Activated T-helper 1 cell treated with anti-CD3 and anti-CD28 coated beads, Interleukin-12 subunit alpha, Interleukin-12 subunit beta, Interleukin-2, Interleukin-4 antibody, amounts not matched to agents 30 ng/mL and 10 ng/mL and 1 ng/mL, durations not matched to agents 14 hours and 24 hours and 36 hours (primary cell): ENCODE data around the gene ADAMTS19. TPM values are rescaled to one million over a fixed set of nuclear protein-coding genes. Genes with fewer than 3 reads are reported as not detected.
A peak's percentile ranks its signal among the peaks of the same experiment; 100 is the strongest.
"Not testable (repeated sequence)": the region's sequence is repeated elsewhere in the genome, so short reads cannot be mapped to it uniquely, and the experiment has no call there.

Source experiments
- DNase-seq: peaks from one replicate; pipeline ENCODE4 v3.0.0; 2021; ENCODE audit warnings: low spot score
- H3K27ac Mint-ChIP-seq: one replicate; pipeline ENCODE4 v1.8.0; 2021; ENCODE audit warnings: mild to moderate bottlenecking, mixed read lengths
- H3K27me3 Mint-ChIP-seq: one replicate; pipeline ENCODE4 v1.8.0; 2022; ENCODE audit warnings: mild to moderate bottlenecking, moderate library complexity, mixed read lengths; ENCODE audit not compliant: insufficient read depth
- H3K36me3 Mint-ChIP-seq: one replicate; pipeline ENCODE4 v1.8.0; 2021; ENCODE audit warnings: low read depth, mixed read lengths
- H3K4me1 Mint-ChIP-seq: one replicate; pipeline ENCODE4 v1.8.0; 2021; ENCODE audit warnings: low read depth, mixed read lengths
- H3K4me3 Mint-ChIP-seq: one replicate; pipeline ENCODE4 v1.8.0; 2021; ENCODE audit warnings: mild to moderate bottlenecking, moderate library complexity, mixed read lengths
- H3K9me3 Mint-ChIP-seq: one replicate; pipeline ENCODE4 v1.8.0; 2021; ENCODE audit warnings: mixed read lengths
- intact Hi-C: fragments of 100-400 bp; cut with micrococcal nuclease; formaldehyde crosslinking; loops from one replicate; pipeline ENCODE4 v1.15.1; 2024
- total RNA-seq: library from RNA; stranded (reverse); gene quantifications from 2 replicates; pipeline ENCODE4 v1.2.3, GENCODE V29; 2022

The ADAMTS19 gene, protein sequence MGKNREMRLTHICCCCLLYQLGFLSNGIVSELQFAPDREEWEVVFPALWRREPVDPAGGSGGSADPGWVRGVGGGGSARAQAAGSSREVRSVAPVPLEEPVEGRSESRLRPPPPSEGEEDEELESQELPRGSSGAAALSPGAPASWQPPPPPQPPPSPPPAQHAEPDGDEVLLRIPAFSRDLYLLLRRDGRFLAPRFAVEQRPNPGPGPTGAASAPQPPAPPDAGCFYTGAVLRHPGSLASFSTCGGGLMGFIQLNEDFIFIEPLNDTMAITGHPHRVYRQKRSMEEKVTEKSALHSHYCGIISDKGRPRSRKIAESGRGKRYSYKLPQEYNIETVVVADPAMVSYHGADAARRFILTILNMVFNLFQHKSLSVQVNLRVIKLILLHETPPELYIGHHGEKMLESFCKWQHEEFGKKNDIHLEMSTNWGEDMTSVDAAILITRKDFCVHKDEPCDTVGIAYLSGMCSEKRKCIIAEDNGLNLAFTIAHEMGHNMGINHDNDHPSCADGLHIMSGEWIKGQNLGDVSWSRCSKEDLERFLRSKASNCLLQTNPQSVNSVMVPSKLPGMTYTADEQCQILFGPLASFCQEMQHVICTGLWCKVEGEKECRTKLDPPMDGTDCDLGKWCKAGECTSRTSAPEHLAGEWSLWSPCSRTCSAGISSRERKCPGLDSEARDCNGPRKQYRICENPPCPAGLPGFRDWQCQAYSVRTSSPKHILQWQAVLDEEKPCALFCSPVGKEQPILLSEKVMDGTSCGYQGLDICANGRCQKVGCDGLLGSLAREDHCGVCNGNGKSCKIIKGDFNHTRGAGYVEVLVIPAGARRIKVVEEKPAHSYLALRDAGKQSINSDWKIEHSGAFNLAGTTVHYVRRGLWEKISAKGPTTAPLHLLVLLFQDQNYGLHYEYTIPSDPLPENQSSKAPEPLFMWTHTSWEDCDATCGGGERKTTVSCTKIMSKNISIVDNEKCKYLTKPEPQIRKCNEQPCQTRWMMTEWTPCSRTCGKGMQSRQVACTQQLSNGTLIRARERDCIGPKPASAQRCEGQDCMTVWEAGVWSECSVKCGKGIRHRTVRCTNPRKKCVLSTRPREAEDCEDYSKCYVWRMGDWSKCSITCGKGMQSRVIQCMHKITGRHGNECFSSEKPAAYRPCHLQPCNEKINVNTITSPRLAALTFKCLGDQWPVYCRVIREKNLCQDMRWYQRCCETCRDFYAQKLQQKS
- not detected in 2 replicates for total RNA-seq

DNA sequence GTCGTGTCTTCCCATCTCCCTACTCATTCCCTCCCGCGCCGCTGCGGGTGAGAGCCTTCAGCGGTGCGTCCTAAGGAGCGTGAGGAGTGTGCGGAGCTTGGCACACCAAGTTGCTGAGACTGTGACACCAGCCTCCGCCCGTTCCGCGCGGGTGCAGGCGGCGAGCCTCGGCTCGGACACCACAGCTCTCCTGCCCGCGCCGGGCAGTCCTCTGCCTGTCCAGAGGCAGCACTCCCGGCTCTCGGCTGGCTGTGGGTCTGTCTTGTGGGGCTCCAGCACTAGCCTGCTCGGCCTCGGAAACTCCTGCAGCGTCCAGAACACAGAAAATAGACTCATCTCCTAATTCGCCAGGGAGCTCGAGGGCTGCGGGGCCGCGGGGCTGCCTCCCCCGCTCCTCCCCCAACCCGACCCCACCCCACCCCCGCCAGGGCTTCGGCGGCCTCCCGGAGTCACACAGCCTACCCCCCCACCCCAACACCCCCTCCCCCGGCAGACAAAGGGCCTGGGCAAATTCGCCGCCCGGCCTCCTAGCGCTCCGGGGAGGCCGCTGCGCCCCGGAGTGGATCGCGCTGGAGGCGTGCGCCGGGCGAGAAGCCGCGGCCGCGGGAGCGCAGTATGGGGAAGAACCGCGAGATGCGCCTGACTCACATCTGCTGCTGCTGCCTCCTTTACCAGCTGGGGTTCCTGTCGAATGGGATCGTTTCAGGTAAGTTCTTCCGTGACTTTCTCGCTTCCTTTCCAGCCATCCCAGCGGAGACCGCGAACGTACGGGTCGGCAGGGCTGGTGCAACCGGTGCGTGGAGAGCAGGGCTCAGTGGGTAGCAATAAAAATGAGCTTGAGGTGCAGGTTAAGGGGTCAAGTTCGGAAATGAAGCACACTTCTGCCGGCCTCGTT is at the start of gene ADAMTS19:
Gene ADAMTS19 (plus strand): TSS at position 522 of the 895 bp plus-strand sequence. CDS start 94 bp downstream, at position 616.
- DNase-seq: no peak
- no peak within 1 kb of the TSS for H3K27ac Mint-ChIP-seq
- H3K9me3 Mint-ChIP-seq: no peaks in the 10 kb centered on the region
- intact Hi-C loops: no loop called here
- no peaks in the 10 kb centered on the region for H3K36me3 Mint-ChIP-seq
- peaks cover 38% of the 10 kb centered on the region for H3K27me3 Mint-ChIP-seq
- peak within 1 kb of the TSS; percentile 30 for H3K4me3 Mint-ChIP-seq
- H3K4me1 Mint-ChIP-seq: peaks cover 14% of the 10 kb centered on the region

DNA sequence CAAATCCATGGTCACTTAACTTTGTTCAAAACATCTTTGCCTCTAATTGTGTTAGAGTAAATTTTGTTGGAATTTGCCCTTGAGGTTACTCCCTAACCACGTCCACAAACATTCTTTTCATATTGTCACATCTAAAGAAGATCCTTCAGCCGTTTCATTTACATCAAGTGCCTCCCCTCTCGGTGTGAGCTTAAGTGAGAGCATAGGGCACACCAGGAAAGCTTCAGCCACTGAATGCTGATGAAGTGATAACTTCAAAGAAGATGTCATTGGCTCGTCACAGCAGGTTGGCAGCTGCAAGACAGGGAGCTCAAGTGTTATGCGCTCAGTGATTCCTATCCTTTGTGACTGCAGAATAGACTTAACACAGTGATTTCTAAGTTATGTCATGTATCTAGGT is 49.6 kb upstream of the ADAMTS19 start:
- peaks cover 3% of the 10 kb centered on the region for H3K9me3 Mint-ChIP-seq
- H3K4me3 Mint-ChIP-seq: no peak overlapping the region
- H3K27ac Mint-ChIP-seq: no peak overlapping the region
- no peaks in the 10 kb centered on the region for H3K36me3 Mint-ChIP-seq
- no peaks in the 10 kb centered on the region for H3K27me3 Mint-ChIP-seq
- no peak for DNase-seq
- no peaks in the 10 kb centered on the region for H3K4me1 Mint-ChIP-seq
- intact Hi-C loops: no loop called here

DNA sequence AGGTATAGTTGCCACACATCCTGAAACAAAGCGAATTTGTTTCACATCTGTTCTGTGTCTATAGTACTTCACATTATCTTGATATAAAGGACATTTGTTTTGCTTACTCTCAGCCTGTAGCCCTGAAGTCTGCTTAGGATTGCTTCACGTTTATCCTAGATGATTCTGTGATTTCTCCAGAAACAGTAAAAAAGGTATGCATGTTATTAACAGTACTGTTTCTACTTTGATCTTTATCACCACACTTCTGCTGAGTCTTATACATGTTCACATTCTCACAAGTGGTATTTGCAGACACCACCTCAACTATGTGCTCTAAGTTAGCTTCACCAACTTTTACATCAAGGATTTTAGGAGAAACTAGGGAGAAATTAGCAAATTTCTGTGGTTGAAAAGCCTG is 47.4 kb upstream of the ADAMTS19 start:
- no peaks in the 10 kb centered on the region for H3K4me1 Mint-ChIP-seq
- no peak overlapping the region for H3K4me3 Mint-ChIP-seq
- intact Hi-C loops: no loop called here
- H3K27ac Mint-ChIP-seq: no peak overlapping the region
- no peaks in the 10 kb centered on the region for H3K27me3 Mint-ChIP-seq
- no peak for DNase-seq
- peaks cover 4% of the 10 kb centered on the region for H3K9me3 Mint-ChIP-seq
- no peaks in the 10 kb centered on the region for H3K36me3 Mint-ChIP-seq

DNA sequence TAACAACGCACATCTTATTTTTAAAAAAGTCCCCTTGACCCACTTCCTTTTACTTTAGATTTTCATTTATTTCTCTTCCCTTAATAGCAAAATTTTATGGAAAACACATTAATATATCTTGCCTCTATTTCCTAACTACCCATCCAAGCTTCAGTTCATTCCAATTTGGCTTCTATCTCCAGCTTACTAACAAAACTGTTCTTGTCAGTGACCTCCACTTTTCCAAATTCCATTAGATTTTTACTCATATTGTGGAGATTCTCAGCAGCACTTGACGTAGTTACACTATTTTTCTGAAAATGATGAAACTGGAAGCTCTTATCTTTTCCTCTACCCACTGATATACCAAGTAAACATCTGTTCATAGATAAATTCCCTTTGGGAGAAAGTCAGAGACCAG is 46.5 kb upstream of the ADAMTS19 start:
- H3K4me3 Mint-ChIP-seq: no peak overlapping the region
- H3K27ac Mint-ChIP-seq: no peak overlapping the region
- H3K9me3 Mint-ChIP-seq: peaks cover 4% of the 10 kb centered on the region
- intact Hi-C loops: no loop called here
- no peaks in the 10 kb centered on the region for H3K27me3 Mint-ChIP-seq
- no peaks in the 10 kb centered on the region for H3K36me3 Mint-ChIP-seq
- H3K4me1 Mint-ChIP-seq: no peaks in the 10 kb centered on the region
- DNase-seq: no peak

DNA sequence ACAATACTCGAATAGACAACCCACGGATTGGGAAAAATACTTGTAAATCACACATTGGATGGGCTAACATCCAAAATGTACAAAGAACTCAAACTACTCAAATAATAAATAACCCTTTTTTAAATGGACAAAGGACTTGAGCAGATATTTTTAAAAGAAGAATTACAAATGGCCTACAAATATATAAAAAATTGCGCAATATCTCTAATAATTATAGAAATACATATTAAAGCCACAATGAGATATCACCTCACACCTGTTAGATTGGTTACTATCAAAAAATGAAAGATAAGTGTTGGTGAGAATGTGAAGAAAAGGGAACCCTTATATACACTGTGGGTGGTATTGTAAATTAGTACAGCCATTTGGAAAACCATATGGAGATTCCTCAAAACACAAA is 40.8 kb upstream of the ADAMTS19 start:
- Mint-ChIP-seq H3K27ac (no peak overlapping the region), H3K4me1 (no peaks in the 10 kb centered on the region), H3K36me3 (no peaks in the 10 kb centered on the region), H3K27me3 (no peaks in the 10 kb centered on the region), H3K9me3 (peaks cover 4% of the 10 kb centered on the region), H3K4me3 (no peak overlapping the region)
- DNase-seq: no peak
- intact Hi-C loops: no loop called here

DNA sequence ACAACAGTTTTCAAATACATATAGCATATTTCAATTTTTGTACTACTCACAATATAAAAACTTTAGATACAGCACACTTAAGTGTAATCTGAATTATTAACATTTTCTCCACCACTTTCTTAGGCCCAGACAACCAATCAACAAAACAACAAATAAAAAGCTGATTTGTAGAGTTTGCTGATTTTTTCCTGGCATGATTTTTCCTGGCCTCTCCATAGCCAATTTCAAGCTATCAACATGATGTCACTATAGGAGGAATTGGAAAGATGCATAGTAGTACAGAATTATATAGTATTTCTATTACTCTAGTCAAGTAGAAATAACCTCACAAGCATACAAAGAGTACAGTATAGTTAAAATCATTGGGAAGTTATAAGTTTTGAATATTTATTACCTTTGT is 35.1 kb upstream of the ADAMTS19 start:
- Mint-ChIP-seq H3K4me1 (no peaks in the 10 kb centered on the region), H3K9me3 (peaks cover 3% of the 10 kb centered on the region)
- DNase-seq: no peak

DNA sequence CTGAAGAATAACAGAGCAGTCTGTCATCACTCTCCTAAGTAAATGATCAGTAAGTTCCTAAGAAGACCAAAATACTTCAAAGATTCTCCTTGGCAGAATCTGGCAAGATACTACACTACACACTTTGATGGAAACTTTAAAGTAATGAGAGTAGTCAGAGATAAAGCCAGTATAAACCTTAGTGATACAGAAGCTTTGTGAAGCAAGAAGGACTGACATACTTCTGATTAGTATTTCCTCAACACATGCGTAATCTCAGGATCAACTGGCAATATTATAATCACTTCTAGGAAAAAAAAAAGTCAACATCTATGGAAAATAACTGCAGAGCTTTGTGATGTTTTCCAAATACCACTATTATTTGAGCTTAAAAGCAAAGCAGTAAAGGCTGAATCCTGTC is 34.0 kb upstream of the ADAMTS19 start:
- Mint-ChIP-seq H3K27ac (no peak overlapping the region), H3K27me3 (no peaks in the 10 kb centered on the region), H3K4me3 (no peak overlapping the region), H3K36me3 (no peaks in the 10 kb centered on the region), H3K9me3 (peaks cover 3% of the 10 kb centered on the region), H3K4me1 (no peaks in the 10 kb centered on the region)
- intact Hi-C loops: no loop called here
- no peak for DNase-seq

More for the DNA sequence above, 35.1 kb upstream of the ADAMTS19 start:
- no peak overlapping the region for H3K27ac Mint-ChIP-seq
- intact Hi-C loops: no loop called here
- no peaks in the 10 kb centered on the region for H3K36me3 Mint-ChIP-seq
- no peaks in the 10 kb centered on the region for H3K27me3 Mint-ChIP-seq
- H3K4me3 Mint-ChIP-seq: no peak overlapping the region

DNA sequence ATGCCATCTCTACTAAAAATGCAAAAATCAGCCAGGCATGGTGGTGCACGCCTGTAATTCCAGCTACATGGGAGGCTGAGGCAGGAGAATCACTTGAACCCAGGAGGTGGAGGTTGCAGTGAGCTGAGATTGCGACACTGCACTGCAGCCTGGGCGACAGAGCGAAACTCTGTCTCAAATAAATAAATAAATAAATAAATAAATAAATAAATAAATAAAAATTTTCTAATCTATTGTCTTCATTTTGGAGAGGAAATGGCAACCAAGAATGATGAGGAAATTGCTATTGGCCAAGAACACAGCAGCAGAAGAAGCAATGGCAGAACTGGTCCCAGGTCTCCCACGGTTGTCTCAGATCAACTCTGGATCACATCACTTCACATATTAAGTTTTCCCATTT is 31.5 kb upstream of the ADAMTS19 start:
- H3K27ac Mint-ChIP-seq, H3K4me3 Mint-ChIP-seq, H3K36me3 Mint-ChIP-seq, intact Hi-C loops, H3K27me3 Mint-ChIP-seq, H3K4me1 Mint-ChIP-seq, DNase-seq, H3K9me3 Mint-ChIP-seq: not testable (repeated sequence)

DNA sequence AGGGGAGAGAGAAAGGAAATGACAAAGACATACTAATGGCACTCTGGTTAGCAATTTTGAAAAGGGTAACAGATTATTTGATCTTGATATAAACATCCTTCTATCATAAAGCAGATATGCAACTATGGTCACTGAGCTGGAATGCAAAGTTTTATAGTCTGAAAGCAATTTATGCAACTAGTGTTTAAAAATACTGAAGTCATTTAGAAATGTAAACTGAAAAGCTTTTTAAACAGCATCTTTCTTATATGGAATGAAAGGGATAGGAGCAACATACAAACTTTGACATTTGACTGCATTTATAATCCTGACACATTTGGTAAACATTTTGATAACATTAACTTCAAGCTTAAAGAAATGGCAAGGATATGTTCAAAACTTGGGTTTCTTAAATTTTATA is 28.7 kb upstream of the ADAMTS19 start:
- intact Hi-C loops: no loop called here
- Mint-ChIP-seq H3K9me3 (peaks cover 3% of the 10 kb centered on the region), H3K4me1 (no peaks in the 10 kb centered on the region), H3K27me3 (no peaks in the 10 kb centered on the region), H3K27ac (no peak overlapping the region), H3K36me3 (no peaks in the 10 kb centered on the region), H3K4me3 (no peak overlapping the region)
- no peak for DNase-seq

DNA sequence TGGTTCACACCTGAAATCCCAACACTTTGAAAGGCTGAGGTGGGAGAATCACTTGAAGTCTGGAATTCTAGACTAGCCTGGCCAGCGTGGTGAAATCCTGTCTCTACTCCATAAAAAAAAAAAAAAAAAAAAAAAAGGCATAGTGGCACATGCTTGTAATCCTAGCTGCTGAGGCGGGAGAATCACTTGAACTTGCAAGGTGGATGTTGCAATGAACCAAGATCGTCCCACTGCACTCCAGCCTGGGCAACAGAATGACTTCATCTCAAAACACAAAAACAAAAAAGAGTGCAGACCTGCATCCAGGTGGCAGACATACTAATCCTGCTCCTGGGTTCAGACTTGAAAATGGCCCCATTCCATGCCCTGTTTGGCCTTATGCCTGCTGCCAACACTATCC is 21.8 kb upstream of the ADAMTS19 start:
- Mint-ChIP-seq H3K9me3 (no peaks in the 10 kb centered on the region), H3K27ac (no peak overlapping the region), H3K4me3 (no peak overlapping the region), H3K27me3 (no peaks in the 10 kb centered on the region), H3K4me1 (no peaks in the 10 kb centered on the region), H3K36me3 (no peaks in the 10 kb centered on the region)
- intact Hi-C loops: no loop called here
- DNase-seq: no peak

DNA sequence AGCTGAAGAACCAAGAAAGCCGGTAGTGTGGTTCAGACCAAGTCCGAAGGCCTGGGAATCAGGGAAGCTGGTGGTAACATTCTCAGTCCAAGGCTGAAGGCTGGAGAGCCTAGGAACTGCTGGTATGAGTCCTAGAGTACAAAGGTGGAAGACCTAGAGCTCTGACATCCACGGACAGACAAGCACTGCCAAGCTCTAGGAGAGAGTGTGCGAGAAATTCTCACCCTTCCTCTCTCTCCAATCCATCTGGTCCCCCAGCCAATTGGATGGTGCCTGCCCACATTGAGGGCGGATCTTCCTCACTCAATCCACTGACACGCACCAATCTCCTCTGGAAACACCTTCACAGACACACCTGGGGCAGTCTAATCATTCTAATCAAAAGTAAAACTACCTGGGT is 19.7 kb upstream of the ADAMTS19 start:
- no peak overlapping the region for H3K27ac Mint-ChIP-seq
- DNase-seq: no peak
- intact Hi-C loops: no loop called here
- no peak overlapping the region for H3K4me3 Mint-ChIP-seq
- H3K27me3 Mint-ChIP-seq: no peaks in the 10 kb centered on the region
- H3K36me3 Mint-ChIP-seq: no peaks in the 10 kb centered on the region
- H3K9me3 Mint-ChIP-seq: no peaks in the 10 kb centered on the region
- H3K4me1 Mint-ChIP-seq: no peaks in the 10 kb centered on the region

DNA sequence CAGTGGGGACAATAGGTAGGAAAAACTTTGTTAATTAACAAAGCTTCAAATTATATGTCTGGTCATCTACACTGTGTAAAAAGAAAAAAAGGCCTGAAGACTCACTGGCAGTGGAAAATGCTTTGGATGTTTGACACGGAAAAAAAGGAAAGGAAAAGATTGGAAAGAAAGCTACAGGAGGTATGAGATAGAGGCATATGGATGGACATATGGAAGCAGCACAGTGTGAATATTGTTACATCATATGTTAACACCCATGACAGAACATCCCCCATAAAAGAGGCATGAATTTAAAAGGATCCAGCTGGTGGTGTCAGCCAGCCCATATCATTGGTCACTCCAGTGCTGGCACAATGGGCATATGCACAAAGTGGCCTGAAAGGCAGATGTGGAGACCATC is 19.0 kb upstream of the ADAMTS19 start:
- DNase-seq: no peak
- Mint-ChIP-seq H3K27ac (no peak overlapping the region), H3K4me1 (no peaks in the 10 kb centered on the region), H3K36me3 (no peaks in the 10 kb centered on the region), H3K9me3 (no peaks in the 10 kb centered on the region), H3K27me3 (no peaks in the 10 kb centered on the region), H3K4me3 (no peak overlapping the region)
- intact Hi-C loops: no loop called here
